Tibial nerve (tissue), 4 donors: ENCODE data around the gene AFG1L. TPM values are rescaled to one million over a fixed set of nuclear protein-coding genes. Genes with fewer than 3 reads are reported as not detected.

ENCODE experiments used
- DNase-seq, 2 donors: peaks; one replicate each; pipeline ENCODE4 v3.0.0-alpha.2; 2019; ENCODE audit warnings: low spot score in 2 of 2
- H3K27ac ChIP-seq, 4 donors: fragments of 200-600 bp; sonication (generic) in 3 of 4; one replicate each; pipeline ENCODE4 v1.5.1; 2017 to 2019; ENCODE audit warnings: mild to moderate bottlenecking in 1 of 4
- H3K27me3 ChIP-seq, 2 donors: fragments of 200-600 bp; sonication (generic) in 1 of 2; one replicate each; pipeline versions ENCODE4 v1.5.1 to v1.6.0; 2017 to 2019
- H3K36me3 ChIP-seq, 3 donors: fragments of 200-600 bp; sonication (generic); one replicate each; pipeline ENCODE4 v1.5.1; 2018 to 2019
- H3K4me1 ChIP-seq, 4 donors: fragments of 200-600 bp; sonication (generic) in 3 of 4; one replicate each; pipeline ENCODE4 v1.5.1; 2017 to 2019
- H3K4me3 ChIP-seq, 4 donors: fragments of 200-600 bp; sonication (generic) in 3 of 4; one replicate each; pipeline ENCODE4 v1.5.1; 2017 to 2019; ENCODE audit warnings: mild to moderate bottlenecking in 1 of 4, moderate library complexity in 1 of 4
- H3K9me3 ChIP-seq, 4 donors: fragments of 200-600 bp; sonication (generic) in 3 of 4; one replicate each; pipeline ENCODE4 v1.5.1; 2017 to 2019
- CTCF ChIP-seq, 5 experiments: fragments of 200-600 bp in 3 of 5; fragments of 450-650 bp in 2 of 5; sonication (generic) in 3 of 5; IDR thresholded peaks; one replicate each; pipeline ENCODE4 v1.5.1; 2016 to 2019; ENCODE audit warnings: antibody characterized with exemption in 5 of 5, mild to moderate bottlenecking in 3 of 5, moderate library complexity in 2 of 5
- EP300 ChIP-seq, 2 donors: sonication (generic); formaldehyde crosslinking; IDR thresholded peaks; one replicate each; pipeline ENCODE4 v1.6.1; 2017; ENCODE audit warnings: antibody characterized with exemption in 2 of 2, mild to moderate bottlenecking in 1 of 2
- POLR2A ChIP-seq, 2 donors: fragments of 450-650 bp; IDR thresholded peaks; one replicate each; pipeline ENCODE4 v1.6.1; 2017; ENCODE audit warnings: antibody characterized with exemption in 2 of 2, mild to moderate bottlenecking in 2 of 2, moderate library complexity in 2 of 2
- WGBS, 2 donors: methylation state at CpG; one replicate each; pipeline ENCODE4 v1.1.5; 2018; 5-methylcytosine and 5-hydroxymethylcytosine counted together
- total RNA-seq, 4 donors: library from RNA; depleted of rRNA; stranded (reverse); fragments of >200 nt; gene quantifications; one replicate each; pipeline ENCODE4 v1.1.0, GENCODE V29; 2016

The AFG1L gene
- total RNA-seq, 4 donors from 2014 or later = 2.0 to 5.2 (median 4.1) TPM

DNA sequence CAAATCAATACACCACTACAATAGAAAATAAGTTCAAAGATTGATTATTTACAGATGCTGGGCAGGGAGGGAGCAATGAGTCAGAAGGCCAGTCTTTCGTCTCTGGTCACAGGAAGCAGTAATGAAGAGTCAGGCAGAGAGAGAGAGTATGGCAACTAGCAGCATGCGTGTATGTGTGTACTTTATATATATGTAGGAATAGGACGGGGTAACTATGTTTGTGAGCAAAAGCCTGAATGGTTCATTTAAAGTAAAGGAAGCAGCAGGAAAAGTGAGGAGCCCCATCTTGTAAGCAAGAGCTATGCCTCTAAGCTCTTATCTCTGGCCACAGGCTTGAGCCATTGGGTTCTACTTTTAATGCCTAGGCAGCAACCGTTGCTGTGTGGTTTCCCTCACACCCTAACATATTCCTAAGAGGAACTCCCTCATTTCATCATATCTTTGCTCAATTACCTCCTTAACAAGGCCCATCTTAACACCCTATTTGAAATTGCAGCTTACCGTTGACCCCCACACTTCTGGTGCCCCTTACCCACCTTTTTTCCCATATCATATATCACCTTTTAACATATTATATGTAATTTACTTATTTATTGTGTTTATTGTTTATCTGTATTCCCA, 66.6 kb downstream of the AFG1L start:
- H3K27me3 ChIP-seq = no peaks in the 10 kb centered on the region
- no peak for TF ChIP-seq EP300 (IDR thresholded peaks at IDR 0.05)
- no peak for TF ChIP-seq CTCF (IDR thresholded peaks at IDR 0.05)
- 75 to 83% methylated on average over 5 of the region's 5 CpGs for WGBS, 2 donors
- H3K36me3 ChIP-seq = peaks cover 0 to 26% (median 0%) of the 10 kb centered on the region in 3 donors
- no peaks in the 10 kb centered on the region for H3K9me3 ChIP-seq
- DNase-seq = no peak
- H3K27ac ChIP-seq = no peak overlapping the region
- H3K4me1 ChIP-seq = no peaks in the 10 kb centered on the region
- H3K4me3 ChIP-seq = no peak overlapping the region

DNA sequence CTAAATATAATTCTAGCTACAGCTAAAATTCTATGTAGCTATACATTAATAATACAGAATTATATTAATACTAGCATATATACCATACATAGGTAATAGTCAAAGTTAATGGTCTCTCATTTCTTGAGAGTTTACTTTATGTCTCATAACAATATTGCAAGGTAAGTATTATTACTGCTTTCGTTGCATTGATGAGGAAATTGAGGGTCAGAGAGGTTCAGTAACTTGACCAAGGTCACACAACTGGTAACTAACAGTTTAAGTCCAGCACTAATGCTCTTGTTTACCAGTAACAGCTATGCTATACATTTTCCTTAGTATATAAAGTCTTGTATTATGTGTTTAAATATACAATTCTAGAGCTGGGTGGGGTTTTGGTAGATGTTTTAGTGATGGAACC, 67.6 kb downstream of the AFG1L start:
- no peak for DNase-seq
- no peaks in the 10 kb centered on the region for H3K27me3 ChIP-seq
- no peaks in the 10 kb centered on the region for H3K9me3 ChIP-seq
- H3K4me1 ChIP-seq = no peaks in the 10 kb centered on the region
- peaks cover 0 to 18% (median 0%) of the 10 kb centered on the region in 3 donors for H3K36me3 ChIP-seq
- 83 to 85% methylated on average over 1 of the region's 1 CpG for WGBS, 2 donors
- H3K27ac ChIP-seq = no peak overlapping the region
- TF ChIP-seq POLR2A (IDR thresholded peaks at IDR 0.05) = no peak
- TF ChIP-seq CTCF (IDR thresholded peaks at IDR 0.05) = no peak
- no peak for TF ChIP-seq EP300 (IDR thresholded peaks at IDR 0.05)
- no peak overlapping the region for H3K4me3 ChIP-seq

DNA sequence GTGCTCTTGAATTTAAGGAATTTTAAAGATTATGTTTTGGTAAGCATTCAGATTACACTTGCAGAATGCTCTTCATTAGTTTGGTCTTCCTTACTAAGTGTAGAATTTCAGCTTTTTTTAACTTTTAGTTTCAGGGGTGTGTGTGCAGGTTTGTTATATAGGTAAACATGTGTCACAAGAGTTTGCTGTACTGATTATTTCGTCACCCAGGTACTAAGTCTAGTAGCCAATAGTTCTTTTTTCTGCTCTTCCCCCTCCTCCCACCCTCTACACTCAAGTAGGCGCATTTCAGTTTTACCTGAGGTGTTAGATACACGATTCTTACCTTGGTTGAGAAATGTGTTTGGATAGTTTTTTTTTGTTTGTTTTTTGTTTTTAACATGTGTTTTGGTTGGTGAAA, 68.3 kb downstream of the AFG1L start:
- no peak for DNase-seq
- H3K27me3 ChIP-seq = no peaks in the 10 kb centered on the region
- no peaks in the 10 kb centered on the region for H3K9me3 ChIP-seq
- peaks cover 0 to 12% (median 0%) of the 10 kb centered on the region in 3 donors for H3K36me3 ChIP-seq
- no peak for TF ChIP-seq POLR2A (IDR thresholded peaks at IDR 0.05)
- no peak overlapping the region for H3K27ac ChIP-seq
- H3K4me3 ChIP-seq = no peak overlapping the region
- WGBS, 2 donors = 82 to 90% methylated on average over 3 of the region's 3 CpGs
- no peaks in the 10 kb centered on the region for H3K4me1 ChIP-seq

DNA sequence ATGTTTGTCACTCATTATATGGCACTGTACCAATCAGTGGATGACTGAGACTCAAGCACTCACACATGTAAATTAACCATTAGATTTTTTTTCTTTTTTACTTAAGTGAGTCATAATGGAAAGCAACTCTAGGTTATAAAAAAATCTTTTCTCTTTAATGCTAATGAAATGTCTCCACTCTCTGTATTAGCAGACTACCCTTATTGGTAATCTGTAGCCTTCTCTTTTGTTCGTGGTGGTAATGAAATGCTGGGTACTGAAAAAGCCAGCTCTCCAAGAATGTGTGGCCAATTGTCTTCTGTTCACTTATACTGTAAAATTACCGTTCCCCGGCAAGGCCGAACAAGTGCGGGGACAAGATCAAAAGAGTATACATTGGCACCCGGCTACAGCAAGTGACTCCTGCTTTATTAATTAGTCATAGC, 69.0 kb downstream of the AFG1L start:
- DNase-seq = no peak
- H3K4me3 ChIP-seq = no peak overlapping the region
- no peaks in the 10 kb centered on the region for H3K9me3 ChIP-seq
- TF ChIP-seq EP300 (IDR thresholded peaks at IDR 0.05) = no peak
- TF ChIP-seq CTCF (IDR thresholded peaks at IDR 0.05) = no peak
- no peaks in the 10 kb centered on the region for H3K4me1 ChIP-seq
- 53 to 55% methylated on average over 6 of the region's 6 CpGs for WGBS, 2 donors
- H3K36me3 ChIP-seq = peaks cover 0 to 5% (median 0%) of the 10 kb centered on the region in 3 donors
- no peak overlapping the region for H3K27ac ChIP-seq
- H3K27me3 ChIP-seq = no peaks in the 10 kb centered on the region

DNA sequence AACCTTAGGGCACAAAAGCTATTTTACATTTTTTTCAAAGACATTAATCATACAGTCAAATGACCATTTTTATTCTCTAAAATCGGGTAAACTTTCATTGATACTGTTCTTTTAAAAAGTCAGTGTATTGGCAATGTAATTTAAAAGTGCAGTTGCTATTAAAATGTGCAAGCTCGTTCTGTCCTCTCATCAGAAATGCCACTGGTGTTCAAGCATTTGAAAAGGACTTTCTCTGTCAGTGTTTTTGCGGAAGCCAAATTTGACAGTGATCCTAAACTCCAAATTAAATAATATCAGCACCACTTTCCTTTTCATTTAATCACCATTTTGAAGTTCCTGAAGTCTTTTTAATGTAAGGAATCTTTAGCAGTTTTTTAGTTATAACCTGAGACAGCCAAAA, 69.6 kb downstream of the AFG1L start:
- no peaks in the 10 kb centered on the region for H3K4me1 ChIP-seq
- no peak for DNase-seq
- no peak overlapping the region for H3K27ac ChIP-seq
- no peaks in the 10 kb centered on the region for H3K27me3 ChIP-seq
- no peak for TF ChIP-seq CTCF (IDR thresholded peaks at IDR 0.05)
- TF ChIP-seq EP300 (IDR thresholded peaks at IDR 0.05) = no peak
- no peak for TF ChIP-seq POLR2A (IDR thresholded peaks at IDR 0.05)
- no peak overlapping the region for H3K4me3 ChIP-seq
- WGBS, 2 donors = 65 to 68% methylated on average over 3 of the region's 3 CpGs
- no peaks in the 10 kb centered on the region for H3K9me3 ChIP-seq
- peaks cover 0 to 3% (median 0%) of the 10 kb centered on the region in 3 donors for H3K36me3 ChIP-seq

GRCh38 chr6:108365478-108365877, 70.6 kb downstream of the AFG1L start:
- Histone ChIP-seq H3K36me3 (no peaks in the 10 kb centered on the region), H3K4me1 (no peaks in the 10 kb centered on the region), H3K9me3 (no peaks in the 10 kb centered on the region), H3K4me3 (no peak overlapping the region), H3K27me3 (no peaks in the 10 kb centered on the region), H3K27ac (no peak overlapping the region)
- TF ChIP-seq EP300 (IDR thresholded peaks at IDR 0.05) (no peak), POLR2A (IDR thresholded peaks at IDR 0.05) (no peak)
- no peak for DNase-seq
